Caco-2 (cell line): ENCODE data around the gene SHQ1. TPM values are rescaled to one million over a fixed set of nuclear protein-coding genes. Genes with fewer than 3 reads are reported as not detected.
A peak's percentile ranks its signal among the peaks of the same experiment; 100 is the strongest.

Source experiments
- BruUV-seq: library from RNA; stranded (reverse); fragments of 400-500 nt; replicated peaks from 2 replicates; lab custom pipeline; 2021; lab: Mats Ljungman, UMichigan
- CTCF ChIA-PET: fragments of 300-600 bp; sonication (Branson Sonifier 250); formaldehyde crosslinking; loops from one replicate; lab custom pipeline; 2022; ENCODE audit warnings: antibody characterized with exemption; lab: Charles Lee
- POLR2A ChIA-PET: fragments of 300-600 bp; sonication (Branson Sonifier 250); formaldehyde crosslinking; loops from one replicate; lab custom pipeline; 2022; ENCODE audit warnings: antibody characterized with exemption; lab: Charles Lee
- DNase-seq, 2 experiments: peaks; one replicate each; pipeline versions ENCODE4 v3.0.0 to v3.0.0-alpha.2; 2020 to 2022
- H3K27me3 ChIP-seq: replicated peaks from 2 replicates; pipeline ENCODE4 v1.6.0; 2011; ENCODE audit warnings: low read length; ENCODE audit not compliant: control insufficient read depth, insufficient read depth
- H3K36me3 ChIP-seq: 2 replicates; pipeline ENCODE4 v1.5.1; 2011; ENCODE audit warnings: low read length; ENCODE audit not compliant: control insufficient read depth, insufficient read depth
- H3K4me1 ChIP-seq: fragments of 250-450 bp; sonication (Bioruptor Pico); 2 replicates; pipeline ENCODE4 v1.5.1; 2020; ENCODE audit warnings: mild to moderate bottlenecking
- H3K4me3 ChIP-seq: 2 replicates; pipeline ENCODE4 v1.5.1; 2011; ENCODE audit warnings: low read depth, mild to moderate bottlenecking, control low read depth, low read length
- H3K9me3 ChIP-seq: fragments of 250-450 bp; sonication (Bioruptor Pico); 2 replicates; pipeline ENCODE4 v1.5.1; 2020; ENCODE audit warnings: mild to moderate bottlenecking, moderate library complexity
- H3K27ac Mint-ChIP-seq: one replicate; pipeline ENCODE4 v1.8.0; 2022; ENCODE audit warnings: mixed read lengths; ENCODE audit not compliant: unreplicated experiment
- H3K27me3 Mint-ChIP-seq: one replicate; pipeline ENCODE4 v1.8.0; 2022; ENCODE audit warnings: mixed read lengths; ENCODE audit not compliant: insufficient read depth, unreplicated experiment
- H3K36me3 Mint-ChIP-seq: one replicate; pipeline ENCODE4 v1.8.0; 2022; ENCODE audit warnings: mild to moderate bottlenecking, mixed read lengths; ENCODE audit not compliant: insufficient read depth, unreplicated experiment
- H3K4me1 Mint-ChIP-seq: one replicate; pipeline ENCODE4 v1.8.0; 2022; ENCODE audit warnings: low read depth, mixed read lengths; ENCODE audit not compliant: unreplicated experiment
- H3K4me3 Mint-ChIP-seq: one replicate; pipeline ENCODE4 v1.8.0; 2022; ENCODE audit warnings: mild to moderate bottlenecking, moderate library complexity, mixed read lengths; ENCODE audit not compliant: unreplicated experiment
- H3K9me3 Mint-ChIP-seq: one replicate; pipeline ENCODE4 v1.8.0; 2022; ENCODE audit warnings: mixed read lengths; ENCODE audit not compliant: unreplicated experiment
- intact Hi-C: fragments of 100-400 bp; cut with micrococcal nuclease; formaldehyde crosslinking; loops from one replicate; pipeline ENCODE4 v1.10.0; 2022; ENCODE audit not compliant: unreplicated experiment
- total RNA-seq: library from RNA; stranded (reverse); gene quantifications from 2 replicates; pipeline ENCODE4 v1.2.3, GENCODE V29; 2022
- TF ChIP-seq, protein P1 (sequence below), 2 experiments: fragments of 200-600 bp in 1 of 2; IDR thresholded peaks; 1 replicate in 1 of 2; 2 replicates in 1 of 2; pipeline versions ENCODE4 v1.5.1 to v1.8.0; 2011 to 2022; ENCODE audit warnings: antibody characterized with exemption in 1 of 2, control low read depth in 1 of 2, inconsistent platforms in 1 of 2, low read depth in 1 of 2, low read length in 1 of 2, mild to moderate bottlenecking in 1 of 2, moderate library complexity in 1 of 2; ENCODE audit not compliant: insufficient read depth in 1 of 2, severe bottlenecking in 1 of 2, unreplicated experiment in 1 of 2

SHQ1 gene
- total RNA-seq, 1 experiment from 2014 or later = 18.8 TPM

DNA sequence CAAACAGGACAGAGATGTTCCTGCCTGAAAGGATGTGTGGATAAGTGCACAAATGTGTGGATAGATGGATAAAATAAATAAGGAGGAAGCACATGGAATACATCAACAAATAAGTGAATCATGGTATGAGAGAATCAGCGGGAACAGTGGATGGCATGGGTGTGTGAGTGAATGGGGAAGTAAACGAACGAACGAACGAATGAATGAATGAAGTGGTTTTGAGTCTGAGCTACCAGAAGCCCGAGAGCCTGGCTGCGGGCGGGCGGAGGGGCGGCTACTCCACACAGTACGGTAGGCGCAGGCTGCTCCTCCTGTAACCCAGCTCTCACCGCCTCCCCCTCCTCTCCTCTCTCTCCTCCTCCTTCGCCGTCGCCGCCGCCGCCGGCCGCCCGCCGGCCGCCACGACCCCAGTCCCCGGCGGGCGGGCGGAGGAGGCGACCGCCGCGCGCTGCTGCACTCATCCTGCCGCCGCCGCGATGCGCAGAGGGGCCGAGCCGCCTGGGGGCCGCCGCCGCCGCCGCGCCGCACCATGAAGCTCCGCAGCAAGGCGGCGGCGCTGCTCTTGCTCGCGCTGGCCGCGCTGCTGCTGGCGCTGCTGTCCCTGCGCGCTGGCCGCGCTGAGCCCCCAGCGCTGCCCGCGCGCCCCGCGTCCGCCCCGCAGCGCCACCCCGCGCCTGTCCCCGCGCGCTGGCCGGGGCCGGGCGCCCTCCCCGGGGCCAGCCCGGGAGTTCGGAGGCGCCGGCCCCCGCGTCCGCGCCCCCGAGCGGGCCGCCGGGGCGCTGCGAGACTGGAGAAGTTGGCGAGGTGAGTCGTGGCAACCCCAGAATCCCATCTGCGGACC, 39.7 kb upstream of the SHQ1 start, which contains the start of gene GXYLT2:
Gene GXYLT2, plus strand, starts transcription at position 342 of the 841 bp plus-strand sequence. Its CDS starts 188 bp downstream, at position 530.
- no peaks in the 10 kb centered on the region for H3K36me3 Mint-ChIP-seq
- H3K27me3 Mint-ChIP-seq = no peaks in the 10 kb centered on the region
- H3K4me1 Mint-ChIP-seq = peaks cover 12% of the 10 kb centered on the region
- CTCF ChIA-PET = interaction anchor here (0.7 to 2.7 kb wide), 3 partner anchors 37 to 295 kb away, joined by 4 to 9 read pairs (median 4); no protein-coding TSS in a partner anchor
- peak; percentile 74 for DNase-seq
- H3K4me3 ChIP-seq = peak within 1 kb of the TSS; percentile 58
- no TSS peak for BruUV-seq
- H3K36me3 ChIP-seq = no peaks in the 10 kb centered on the region
- intact Hi-C loops = loop anchor here (1.0 kb wide), 2 partner anchors 37 to 50 kb away; no protein-coding TSS in a partner anchor
- TF ChIP-seq, protein P1, sequence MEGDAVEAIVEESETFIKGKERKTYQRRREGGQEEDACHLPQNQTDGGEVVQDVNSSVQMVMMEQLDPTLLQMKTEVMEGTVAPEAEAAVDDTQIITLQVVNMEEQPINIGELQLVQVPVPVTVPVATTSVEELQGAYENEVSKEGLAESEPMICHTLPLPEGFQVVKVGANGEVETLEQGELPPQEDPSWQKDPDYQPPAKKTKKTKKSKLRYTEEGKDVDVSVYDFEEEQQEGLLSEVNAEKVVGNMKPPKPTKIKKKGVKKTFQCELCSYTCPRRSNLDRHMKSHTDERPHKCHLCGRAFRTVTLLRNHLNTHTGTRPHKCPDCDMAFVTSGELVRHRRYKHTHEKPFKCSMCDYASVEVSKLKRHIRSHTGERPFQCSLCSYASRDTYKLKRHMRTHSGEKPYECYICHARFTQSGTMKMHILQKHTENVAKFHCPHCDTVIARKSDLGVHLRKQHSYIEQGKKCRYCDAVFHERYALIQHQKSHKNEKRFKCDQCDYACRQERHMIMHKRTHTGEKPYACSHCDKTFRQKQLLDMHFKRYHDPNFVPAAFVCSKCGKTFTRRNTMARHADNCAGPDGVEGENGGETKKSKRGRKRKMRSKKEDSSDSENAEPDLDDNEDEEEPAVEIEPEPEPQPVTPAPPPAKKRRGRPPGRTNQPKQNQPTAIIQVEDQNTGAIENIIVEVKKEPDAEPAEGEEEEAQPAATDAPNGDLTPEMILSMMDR (IDR thresholded peaks at IDR 0.05; ENCODE audit: insufficient read depth in 1 of 2, low read depth in 1 of 2, low read length in 1 of 2, severe bottlenecking in 1 of 2, unreplicated experiment in 1 of 2) = no peak
- H3K4me1 ChIP-seq = peaks cover 4% of the 10 kb centered on the region; the same call in 1 of the 2 replicates
- no peaks in the 10 kb centered on the region for H3K9me3 Mint-ChIP-seq
- POLR2A ChIA-PET = no interaction called here
- H3K27me3 ChIP-seq = no peaks in the 10 kb centered on the region
- peak within 1 kb of the TSS; percentile 94 for H3K4me3 Mint-ChIP-seq
- H3K27ac Mint-ChIP-seq = peak within 1 kb of the TSS; percentile 33
- H3K9me3 ChIP-seq = no peaks in the 10 kb centered on the region

DNA sequence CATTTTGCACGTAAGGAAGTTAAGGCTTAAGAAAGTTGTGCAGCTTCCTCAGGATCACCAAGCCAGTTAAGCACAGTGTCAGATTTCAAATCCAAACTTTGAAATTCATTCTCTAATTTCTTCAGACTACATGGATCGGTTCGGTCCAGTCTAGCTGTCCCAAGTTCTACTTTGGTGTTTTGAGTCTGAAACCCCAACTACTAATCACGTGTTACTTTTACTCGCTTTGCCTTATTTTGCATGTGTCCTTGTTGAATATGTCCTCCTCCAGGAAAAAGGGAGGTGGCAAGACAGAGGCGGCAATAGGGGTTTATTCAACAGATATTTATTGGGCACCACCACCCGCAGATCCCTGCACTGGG, 39.1 kb upstream of the SHQ1 start:
- H3K4me1 Mint-ChIP-seq = peaks cover 10% of the 10 kb centered on the region
- intact Hi-C loops = no loop called here
- no peaks in the 10 kb centered on the region for H3K36me3 Mint-ChIP-seq
- DNase-seq = no peak
- H3K27me3 ChIP-seq = no peaks in the 10 kb centered on the region
- peaks cover 4% of the 10 kb centered on the region; the same call in 1 of the 2 replicates for H3K4me1 ChIP-seq
- CTCF ChIA-PET = interaction anchor here (0.7 to 2.7 kb wide), 3 partner anchors 36 to 295 kb away, joined by 4 to 9 read pairs (median 4); no protein-coding TSS in a partner anchor
- H3K36me3 ChIP-seq = no peaks in the 10 kb centered on the region
- TF ChIP-seq, protein P1 (IDR thresholded peaks at IDR 0.05; ENCODE audit: insufficient read depth in 1 of 2, low read depth in 1 of 2, low read length in 1 of 2, severe bottlenecking in 1 of 2, unreplicated experiment in 1 of 2) = no peak
- no peaks in the 10 kb centered on the region for H3K9me3 Mint-ChIP-seq
- no peaks in the 10 kb centered on the region for H3K27me3 Mint-ChIP-seq
- POLR2A ChIA-PET = no interaction called here
- BruUV-seq = no TSS peak
- H3K27ac Mint-ChIP-seq = peak overlapping the region; percentile 33
- H3K4me3 ChIP-seq = peak overlapping the region; percentile 58
- no peaks in the 10 kb centered on the region for H3K9me3 ChIP-seq
- peak overlapping the region; percentile 94 for H3K4me3 Mint-ChIP-seq

GRCh38 chr3:72872183-72872582, 23.9 kb upstream of the SHQ1 start:
- Mint-ChIP-seq H3K27ac (no peak overlapping the region), H3K9me3 (peaks cover 10% of the 10 kb centered on the region), H3K4me1 (peaks cover 9% of the 10 kb centered on the region), H3K4me3 (no peak overlapping the region), H3K36me3 (no peaks in the 10 kb centered on the region), H3K27me3 (peaks cover 4% of the 10 kb centered on the region)
- Histone ChIP-seq H3K4me1 (no peaks in the 10 kb centered on the region), H3K27me3 (no peaks in the 10 kb centered on the region), H3K36me3 (no peaks in the 10 kb centered on the region), H3K9me3 (no peaks in the 10 kb centered on the region), H3K4me3 (no peak overlapping the region)
- TF ChIP-seq, protein P1 (IDR thresholded peaks at IDR 0.05; ENCODE audit: insufficient read depth in 1 of 2, low read depth in 1 of 2, low read length in 1 of 2, severe bottlenecking in 1 of 2, unreplicated experiment in 1 of 2) = no peak
- ChIA-PET POLR2A (no interaction called here), CTCF (no interaction called here)
- DNase-seq = no peak
- intact Hi-C loops = no loop called here
- no TSS peak for BruUV-seq
